Skin of body (tissue), 2 donors: Measurements from ENCODE around the gene VSTM2B. TPM values are rescaled to one million over a fixed set of nuclear protein-coding genes. Genes with fewer than 3 reads are reported as not detected.

Source experiments
- DNase-seq: peaks from one replicate; lab custom pipeline; 2025; lab: John Stamatoyannopoulos, UW
- total RNA-seq: library from RNA; depleted of rRNA; stranded (reverse); fragments of >200 nt; gene quantifications from one replicate; pipeline ENCODE4 v1.2.3, GENCODE V29; 2014

VSTM2B gene
- total RNA-seq, 1 donor from 2014 or later = not detected

GRCh38 chr19:29587059-29587458 lies 61.3 kb downstream of the VSTM2B start:
- no peak for DNase-seq

GRCh38 chr19:29587518-29587986 lies 61.8 kb downstream of the VSTM2B start:
- DNase-seq = no peak

- DNase-seq = no peak
These were observed 62.3 kb downstream of the VSTM2B start for GRCh38 chr19:29588095-29588494.

DNA sequence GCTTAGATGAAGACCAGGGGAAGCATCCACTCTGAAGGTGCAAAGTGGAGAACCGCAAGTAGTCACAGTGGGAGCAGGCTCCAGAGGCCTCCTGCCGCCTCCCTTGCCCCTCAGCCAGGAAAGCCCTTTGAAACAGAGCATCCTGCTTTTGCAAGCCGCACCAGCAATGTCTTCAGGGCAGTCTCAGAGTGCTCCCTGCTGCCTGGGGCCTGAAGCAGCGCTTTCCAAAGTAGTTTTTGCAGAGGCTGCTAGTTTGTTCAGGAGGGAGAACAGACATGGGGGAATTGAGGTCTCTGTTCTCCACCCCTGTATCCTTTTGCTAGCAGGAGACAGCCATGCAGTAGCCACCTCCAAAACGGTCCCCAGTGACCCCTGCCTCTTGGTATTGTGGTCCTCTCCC lies 64.5 kb downstream of the VSTM2B start:
- no peak for DNase-seq

- no peak for DNase-seq
These were observed 65.9 kb downstream of the VSTM2B start for GRCh38 chr19:29591670-29592069.

GRCh38 chr19:29593869-29594268 lies 68.1 kb downstream of the VSTM2B start:
- DNase-seq = no peak

GRCh38 chr19:29596080-29596727 lies 70.4 kb downstream of the VSTM2B start:
- DNase-seq = no peak

DNA sequence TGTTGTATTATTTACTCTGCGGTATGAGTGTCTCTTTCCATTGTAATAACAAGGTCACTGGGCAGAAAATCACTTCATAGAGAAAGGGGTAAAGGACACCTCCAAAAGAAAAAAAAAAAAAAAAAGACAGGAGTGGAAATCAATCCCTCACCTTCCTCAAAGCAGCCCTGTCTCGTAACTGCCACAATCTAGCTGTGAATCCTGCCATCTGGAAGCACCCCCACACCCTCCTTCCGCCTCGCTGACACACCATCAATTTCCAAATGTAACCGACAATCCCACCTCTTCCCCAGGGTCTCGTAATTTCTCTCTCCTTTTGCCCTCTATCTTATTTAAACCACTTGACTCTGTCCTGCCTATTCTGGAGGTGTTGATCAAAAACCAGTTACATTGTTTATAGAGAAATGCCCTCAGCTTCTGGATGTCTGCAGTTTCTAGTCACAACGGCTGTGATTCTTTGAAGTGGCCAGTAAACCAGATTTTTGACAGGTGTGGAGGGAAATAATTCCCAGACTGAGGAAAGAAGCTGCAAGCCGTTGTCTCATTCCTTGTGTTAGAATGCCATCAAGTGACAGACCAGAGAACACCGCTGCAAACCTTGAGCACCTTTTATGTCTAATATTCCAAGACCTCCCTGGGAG lies 71.2 kb downstream of the VSTM2B start:
- no peak for DNase-seq

- DNase-seq = no peak
These were observed 72.2 kb downstream of the VSTM2B start for GRCh38 chr19:29598036-29598435.

DNA sequence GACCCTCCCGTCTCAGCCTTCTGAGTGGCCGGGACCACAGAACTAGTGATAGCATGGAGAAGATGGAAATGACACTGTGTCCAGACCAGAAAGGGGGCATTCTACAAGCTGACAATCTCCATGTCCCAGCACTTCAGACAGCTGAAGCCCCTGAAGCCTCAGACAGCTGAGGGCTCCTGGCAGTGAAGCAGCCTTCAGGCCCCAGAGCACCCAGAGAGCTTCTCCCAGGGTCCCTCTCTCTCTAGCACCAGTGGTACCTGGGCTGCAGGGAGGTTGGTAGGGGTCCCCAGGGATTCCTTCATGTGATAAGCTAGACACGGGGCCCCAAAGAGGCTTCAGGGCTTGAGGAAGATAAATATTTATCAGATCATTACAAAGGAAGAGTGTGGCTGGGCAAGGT lies 72.7 kb downstream of the VSTM2B start:
- DNase-seq = no peak

- no peak for DNase-seq
These were observed 77.5 kb downstream of the VSTM2B start for GRCh38 chr19:29603308-29603707.

DNA sequence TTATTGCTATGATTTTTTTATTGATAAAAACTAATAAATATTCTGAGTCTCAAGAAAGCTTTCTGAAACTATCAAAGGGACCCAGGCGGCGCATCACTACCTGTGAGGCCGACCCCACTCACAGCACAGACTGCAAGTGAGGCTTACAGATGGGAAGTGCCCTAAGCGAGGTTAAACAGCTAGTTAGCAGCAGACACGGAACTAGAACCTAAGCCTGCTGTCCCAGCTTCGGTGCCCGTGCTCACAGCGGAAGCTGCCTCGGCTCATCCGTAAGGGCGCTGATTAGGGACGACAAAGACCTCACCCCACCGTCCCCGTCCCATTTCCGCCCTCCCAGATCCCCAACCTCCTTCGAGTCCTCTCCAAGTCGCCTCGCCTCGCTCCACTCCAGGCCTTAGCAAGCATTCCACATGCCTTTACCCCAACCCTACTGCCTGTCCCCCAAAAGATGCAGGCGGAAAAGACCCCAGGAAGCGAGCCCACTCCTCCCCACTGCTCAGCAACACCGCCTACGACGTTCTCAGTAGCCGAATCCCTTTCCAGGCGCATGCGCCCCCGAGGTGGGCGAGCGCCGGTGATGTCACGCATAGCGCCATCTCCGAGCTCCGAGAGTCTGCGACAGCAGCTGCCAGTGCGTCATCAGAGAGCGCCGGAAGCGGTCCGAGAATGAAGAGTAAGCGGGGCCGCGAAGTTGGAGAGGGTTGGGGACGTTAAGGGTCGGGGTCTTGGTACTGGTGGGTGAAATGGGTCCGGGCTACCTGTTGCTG lies 80.0 kb downstream of the VSTM2B start, which contains the start of gene POP4:
POP4 (plus strand) TSS at position 631 of the 767 bp plus-strand sequence; CDS start at position 667, 36 bp downstream.
- DNase-seq = peak; percentile 91

- DNase-seq = no peak
These were observed 80.6 kb downstream of the VSTM2B start for GRCh38 chr19:29606420-29606747.

- no peak for DNase-seq
These were observed 83.8 kb downstream of the VSTM2B start for GRCh38 chr19:29609636-29610035.

GRCh38 chr19:29610213-29610573 lies 84.4 kb downstream of the VSTM2B start:
- no peak for DNase-seq

GRCh38 chr19:29610574-29611271 lies 84.9 kb downstream of the VSTM2B start:
- DNase-seq = peak; percentile 49

GRCh38 chr19:29612121-29612520 lies 86.3 kb downstream of the VSTM2B start:
- no peak for DNase-seq

DNA sequence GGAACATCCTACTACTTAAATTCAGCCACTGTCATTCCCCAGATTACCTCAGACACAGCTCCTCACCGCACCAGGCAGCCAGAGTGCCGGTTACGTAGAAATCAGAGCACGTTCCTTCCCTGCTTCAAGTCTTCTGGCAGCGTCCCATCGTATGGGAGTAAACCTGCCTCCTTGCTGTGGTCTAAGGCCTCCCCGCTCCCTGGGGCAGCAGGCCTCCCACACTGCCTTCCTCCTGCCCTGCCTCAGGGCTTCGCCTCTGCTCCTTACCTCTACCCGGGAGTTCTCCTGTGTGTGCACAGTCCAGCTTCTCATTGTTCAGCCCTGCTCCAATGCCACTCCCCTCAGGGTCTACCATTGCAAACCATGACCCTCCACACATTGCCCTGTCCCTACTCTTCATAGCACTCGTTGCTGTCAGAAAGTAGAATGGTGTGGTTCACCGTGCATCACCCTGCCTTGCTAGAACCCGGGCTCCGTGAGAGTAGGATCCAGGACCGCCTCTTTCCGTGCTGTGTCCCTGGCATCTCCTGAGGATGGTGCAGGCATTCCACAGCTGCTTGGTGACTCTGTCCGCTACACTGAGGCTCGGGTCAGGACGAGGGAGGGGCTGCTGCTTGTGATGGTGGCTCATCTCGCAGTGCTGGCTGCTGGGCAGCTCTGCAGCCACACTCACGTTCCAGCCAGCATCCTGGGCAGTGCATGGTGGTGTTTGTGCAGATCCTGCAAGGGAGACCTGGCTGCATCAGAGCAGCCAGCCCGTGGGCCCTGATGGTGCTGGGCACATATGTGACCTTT lies 87.2 kb downstream of the VSTM2B start:
- DNase-seq = no peak

DNA sequence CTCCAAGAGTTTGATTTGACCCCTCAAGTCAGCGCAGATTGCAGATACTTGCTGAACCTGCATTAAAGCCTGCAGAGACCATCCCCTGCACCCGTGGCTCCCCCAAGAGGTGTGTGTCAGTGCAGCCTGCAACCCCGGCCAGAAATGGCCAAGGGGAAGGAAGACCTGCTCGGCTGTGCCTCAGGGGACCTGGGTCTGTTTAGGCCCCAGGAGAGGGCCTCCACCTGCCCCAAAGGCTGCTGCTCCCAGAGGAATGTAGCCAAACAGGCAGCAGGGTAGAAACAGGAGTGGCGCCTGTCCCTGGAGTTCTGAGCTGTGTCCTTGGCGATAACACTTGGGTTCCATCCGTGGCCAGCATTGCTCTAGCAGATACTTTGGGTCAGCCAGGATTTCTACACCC lies 88.3 kb downstream of the VSTM2B start:
- DNase-seq = no peak
